Ascending aorta (tissue), 2 donors: ENCODE data around the gene PACRG. TPM values are rescaled to one million over a fixed set of nuclear protein-coding genes. Genes with fewer than 3 reads are reported as not detected.

Experiments used
- DNase-seq, 2 donors: peaks; one replicate each; pipeline ENCODE4 v3.0.0-alpha.2; 2019; ENCODE audit warnings: low spot score in 2 of 2
- H3K27ac ChIP-seq, 2 donors: fragments of 200-600 bp; sonication (generic); one replicate each; pipeline ENCODE4 v1.5.1; 2016 to 2017; ENCODE audit warnings: mild to moderate bottlenecking in 1 of 2
- H3K27me3 ChIP-seq: fragments of 200-600 bp; sonication (generic); one replicate; pipeline ENCODE4 v1.5.1; 2017
- H3K36me3 ChIP-seq, 2 donors: fragments of 200-600 bp; sonication (generic); one replicate each; pipeline ENCODE4 v1.5.1; 2016
- H3K4me1 ChIP-seq, 2 donors: fragments of 200-600 bp; sonication (generic); one replicate each; pipeline ENCODE4 v1.5.1; 2016 to 2017; ENCODE audit warnings: mild to moderate bottlenecking in 1 of 2
- H3K4me3 ChIP-seq, 2 donors: fragments of 200-600 bp; sonication (generic); one replicate each; pipeline ENCODE4 v1.5.1; 2016 to 2017; ENCODE audit warnings: mild to moderate bottlenecking in 1 of 2
- H3K9me3 ChIP-seq, 2 donors: fragments of 200-600 bp; sonication (generic); one replicate each; pipeline ENCODE4 v1.5.1; 2016
- CTCF ChIP-seq, 3 experiments: fragments of 200-600 bp in 2 of 3; fragments of 450-650 bp in 1 of 3; sonication (generic) in 2 of 3; IDR thresholded peaks; one replicate each; pipeline ENCODE4 v1.5.1; 2016 to 2019; ENCODE audit warnings: antibody characterized with exemption in 3 of 3, mild to moderate bottlenecking in 1 of 3, moderate library complexity in 1 of 3
- intact Hi-C: fragments of 100-400 bp; cut with DNase I; formaldehyde crosslinking; loops from one replicate; pipeline ENCODE4 v1.15.1; 2023
- total RNA-seq: library from RNA; depleted of rRNA; stranded (reverse); fragments of >200 nt; gene quantifications from one replicate; pipeline ENCODE4 v1.1.0, GENCODE V29; 2016

Gene PACRG
- total RNA-seq, 1 donor from 2014 or later: not detected

GRCh38 chr6:163087981-163088380 lies 360.2 kb downstream of the PACRG start:
- H3K4me1 ChIP-seq: no peaks in the 10 kb centered on the region
- no peak for DNase-seq
- H3K9me3 ChIP-seq: no peaks in the 10 kb centered on the region
- H3K27me3 ChIP-seq: no peaks in the 10 kb centered on the region
- no peak for TF ChIP-seq CTCF (IDR thresholded peaks at IDR 0.05)
- intact Hi-C loops: no loop called here
- no peak overlapping the region for H3K4me3 ChIP-seq
- H3K36me3 ChIP-seq: no peaks in the 10 kb centered on the region
- H3K27ac ChIP-seq: no peak overlapping the region

- intact Hi-C loops: no loop called here
- H3K36me3 ChIP-seq: no peaks in the 10 kb centered on the region
- DNase-seq: no peak
- no peaks in the 10 kb centered on the region for H3K27me3 ChIP-seq
- no peak for TF ChIP-seq CTCF (IDR thresholded peaks at IDR 0.05)
- no peak overlapping the region for H3K4me3 ChIP-seq
- no peak overlapping the region for H3K27ac ChIP-seq
- no peaks in the 10 kb centered on the region for H3K9me3 ChIP-seq
- H3K4me1 ChIP-seq: no peaks in the 10 kb centered on the region
These were observed 365.1 kb downstream of the PACRG start for GRCh38 chr6:163092876-163093275.

DNA sequence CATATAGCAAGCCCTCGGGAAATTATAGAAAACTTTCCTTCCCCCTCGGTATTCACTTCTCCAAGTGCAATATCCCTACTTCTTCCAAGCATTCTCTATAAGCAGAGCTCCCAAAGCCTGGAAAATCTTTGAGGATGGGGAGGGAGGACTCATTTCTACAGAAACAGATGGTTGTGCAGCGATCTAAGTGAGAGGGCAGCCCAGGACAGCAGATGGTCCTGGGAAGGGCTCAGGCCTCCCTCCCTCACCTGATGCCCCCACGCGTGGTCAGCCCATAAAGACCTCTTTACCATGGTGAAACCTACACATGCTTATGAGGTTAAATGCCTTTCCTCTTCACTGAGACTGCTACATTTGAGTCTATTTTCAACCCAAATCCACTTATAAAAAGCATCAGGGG lies 367.1 kb downstream of the PACRG start:
- no peak overlapping the region for H3K4me3 ChIP-seq
- no peak for TF ChIP-seq CTCF (IDR thresholded peaks at IDR 0.05)
- intact Hi-C loops: no loop called here

DNA sequence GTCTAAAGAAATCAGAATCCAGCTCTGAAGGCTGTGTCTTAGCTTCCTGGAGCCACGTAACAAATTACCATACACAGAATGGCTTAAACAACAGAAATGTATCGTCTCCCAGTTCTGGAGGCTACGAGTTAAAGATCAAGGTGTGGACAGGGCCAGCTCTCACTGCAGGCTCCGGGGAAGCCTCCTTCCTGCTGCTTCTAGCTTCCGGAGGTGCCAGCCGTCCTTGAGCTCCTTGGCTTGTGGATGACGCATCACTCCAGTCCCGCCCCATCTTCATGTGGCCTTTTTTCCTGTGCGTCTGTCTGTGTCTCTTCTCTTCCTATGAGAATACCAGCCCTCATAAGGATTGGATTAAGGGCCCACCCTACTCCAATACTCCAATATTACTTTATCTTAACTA lies 367.6 kb downstream of the PACRG start:
- no peaks in the 10 kb centered on the region for H3K27me3 ChIP-seq
- intact Hi-C loops: no loop called here
- H3K9me3 ChIP-seq: no peaks in the 10 kb centered on the region
- DNase-seq: no peak
- H3K36me3 ChIP-seq: no peaks in the 10 kb centered on the region
- no peak for TF ChIP-seq CTCF (IDR thresholded peaks at IDR 0.05)
- H3K4me1 ChIP-seq: no peaks in the 10 kb centered on the region
- H3K4me3 ChIP-seq: no peak overlapping the region
- no peak overlapping the region for H3K27ac ChIP-seq

More for the DNA sequence above, 367.1 kb downstream of the PACRG start:
- Histone ChIP-seq H3K4me1 (no peaks in the 10 kb centered on the region), H3K27me3 (no peaks in the 10 kb centered on the region), H3K36me3 (no peaks in the 10 kb centered on the region), H3K27ac (no peak overlapping the region), H3K9me3 (no peaks in the 10 kb centered on the region)
- DNase-seq: no peak

DNA sequence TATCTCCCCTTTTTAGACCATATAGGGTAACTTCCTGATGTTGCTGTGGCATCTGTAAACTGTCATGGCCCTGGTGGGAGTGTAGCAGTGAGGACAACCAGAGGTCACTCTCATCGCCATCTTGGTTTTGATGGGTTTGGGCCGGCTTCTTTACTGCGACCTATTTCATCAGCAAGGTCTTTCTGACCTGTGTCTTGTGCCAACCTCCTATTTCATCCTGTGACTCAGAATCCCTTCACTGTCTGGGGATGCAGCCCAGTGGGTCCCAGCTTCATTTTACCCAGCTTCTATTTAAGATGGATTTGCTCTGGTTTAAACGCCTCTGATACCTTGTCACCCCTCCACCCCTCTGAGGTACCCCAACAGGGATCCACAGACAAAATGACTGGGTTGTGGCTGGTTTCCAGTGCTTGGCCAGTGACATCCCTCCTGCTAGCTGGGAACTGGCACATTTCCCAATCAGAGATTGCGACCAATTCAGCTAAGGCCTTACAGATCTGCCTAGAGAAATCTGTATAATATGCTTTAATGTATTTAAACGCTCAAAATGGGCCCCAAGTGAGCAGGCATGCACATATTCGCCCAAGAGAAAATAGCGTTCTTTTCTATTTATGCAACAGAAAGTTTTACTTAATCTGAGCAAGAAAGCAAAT lies 371.2 kb downstream of the PACRG start:
- TF ChIP-seq CTCF (IDR thresholded peaks at IDR 0.05): no peak
- H3K4me3 ChIP-seq: no peak overlapping the region
- no peaks in the 10 kb centered on the region for H3K4me1 ChIP-seq
- no peaks in the 10 kb centered on the region for H3K36me3 ChIP-seq
- no peaks in the 10 kb centered on the region for H3K9me3 ChIP-seq
- intact Hi-C loops: no loop called here
- H3K27ac ChIP-seq: no peak overlapping the region
- no peak for DNase-seq
- H3K27me3 ChIP-seq: no peaks in the 10 kb centered on the region
